ENCODE data around the gene TJP1.

TJP1 gene

GRCh38 chr15:29822100-29822683 lies at the start of gene TJP1:
Gene TJP1, minus strand, starts transcription at chr15:29822468. Its CDS starts 440 bp downstream, at chr15:29822028.
- peak in 1 of 2 experiments; percentile 92 for DNase-seq

- DNase-seq, result no peak
Measured at GRCh38 chr15:29871401-29871800, 49.1 kb upstream of the TJP1 start.

- peak; percentile 46 to 64 for DNase-seq
Measured at GRCh38 chr15:29870495-29871151, 48.4 kb upstream of the TJP1 start.

GRCh38 chr15:29867241-29868000 lies 45.2 kb upstream of the TJP1 start:
- no peak for DNase-seq

GRCh38 chr15:29866337-29866736 lies 44.1 kb upstream of the TJP1 start:
- DNase-seq, result no peak

- no peak for DNase-seq
Measured at GRCh38 chr15:29864501-29864900, 42.2 kb upstream of the TJP1 start.

- DNase-seq, result no peak
Measured at GRCh38 chr15:29863438-29863837, 41.2 kb upstream of the TJP1 start.

GRCh38 chr15:29862271-29862670 lies 40.0 kb upstream of the TJP1 start:
- no peak for DNase-seq

GRCh38 chr15:29860872-29861271 lies 38.6 kb upstream of the TJP1 start:
- DNase-seq, result no peak

- DNase-seq, result no peak
Measured at GRCh38 chr15:29859973-29860715, 37.9 kb upstream of the TJP1 start.

- DNase-seq, result no peak
Measured at GRCh38 chr15:29859293-29859692, 37.0 kb upstream of the TJP1 start.

GRCh38 chr15:29857221-29857789 lies 35.0 kb upstream of the TJP1 start:
- peak; percentile 44 to 66 for DNase-seq

GRCh38 chr15:29854413-29854812 lies 32.1 kb upstream of the TJP1 start:
- DNase-seq, result no peak

GRCh38 chr15:29853211-29853987 lies 31.1 kb upstream of the TJP1 start:
- no peak for DNase-seq

GRCh38 chr15:29852201-29852600 lies 29.9 kb upstream of the TJP1 start:
- no peak for DNase-seq

- DNase-seq, result no peak
Measured at GRCh38 chr15:29849716-29850115, 27.4 kb upstream of the TJP1 start.

GRCh38 chr15:29849218-29849617 lies 26.9 kb upstream of the TJP1 start:
- DNase-seq, result no peak

- DNase-seq, result no peak
Measured at GRCh38 chr15:29844290-29844903, 22.1 kb upstream of the TJP1 start.

- DNase-seq, result no peak
Measured at GRCh38 chr15:29842290-29842689, 20.0 kb upstream of the TJP1 start.

- no peak for DNase-seq
Measured at GRCh38 chr15:29840926-29841325, 18.7 kb upstream of the TJP1 start.

GRCh38 chr15:29840054-29840453 lies 17.8 kb upstream of the TJP1 start:
- DNase-seq, result no peak

Data from NCI-H526 (cell line).